Testis (tissue), 5 donors: ENCODE results near the gene SRP19. TPM values are rescaled to one million over a fixed set of nuclear protein-coding genes. Genes with fewer than 3 reads are reported as not detected.

Experiments
- DNase-seq: peaks from one replicate; pipeline ENCODE4 v3.0.0-alpha.2; 2019
- H3K27ac ChIP-seq, 2 donors: fragments of 200-600 bp; sonication (generic); one replicate each; pipeline ENCODE4 v1.5.1; 2019
- H3K27me3 ChIP-seq: fragments of 200-600 bp; sonication (generic); one replicate; pipeline ENCODE4 v1.5.1; 2019
- H3K36me3 ChIP-seq: fragments of 200-600 bp; sonication (generic); one replicate; pipeline ENCODE4 v1.5.1; 2017; ENCODE audit warnings: low read depth; ENCODE audit errors: missing control alignments
- H3K4me1 ChIP-seq: fragments of 200-600 bp; sonication (generic); one replicate; pipeline ENCODE4 v1.5.1; 2019
- H3K4me3 ChIP-seq, 2 donors: fragments of 200-600 bp; sonication (generic); one replicate each; pipeline ENCODE4 v1.5.1; 2017 to 2019
- H3K9me3 ChIP-seq: fragments of 200-600 bp; sonication (generic); one replicate; pipeline ENCODE4 v1.5.1; 2017
- POLR2A ChIP-seq: fragments of 450-650 bp; IDR thresholded peaks from one replicate; pipeline ENCODE4 v1.6.1; 2017; ENCODE audit warnings: antibody characterized with exemption, mild to moderate bottlenecking, moderate library complexity
- WGBS, 2 donors: methylation state at CpG; one replicate each; pipeline ENCODE4 v1.1.5; 2018; 5-methylcytosine and 5-hydroxymethylcytosine counted together
- intact Hi-C: fragments of 100-400 bp; cut with DNase I; formaldehyde crosslinking; loops from one replicate; pipeline ENCODE4 v1.15.1; 2023; ENCODE audit warnings: low total_unique reads
- long read RNA-seq, 2 donors: transcript quantifications; one replicate each; lab custom pipeline, GENCODE V29; 2026
- polyA plus RNA-seq: library from polyadenylated mRNA; stranded (reverse); fragments of 350-450 nt; fragmentation: Illumina TruSeq; extraction: RNeasy Lipid Tissue Mini Kit (QIAGEN cat#74804); gene quantifications from one replicate; pipeline ENCODE4 v1.2.3, GENCODE V29; 2014; ENCODE audit warnings: low read depth, low replicate concordance; ENCODE audit not compliant: insufficient read depth
- total RNA-seq, 2 donors: library from RNA; depleted of rRNA; stranded (reverse); fragments of >200 nt; gene quantifications; one replicate each; pipeline ENCODE4 v1.2.3, GENCODE V29; 2016
- TF ChIP-seq, protein P1 (sequence below), 3 experiments: fragments of 450-650 bp in 2 of 3; fragments of 200-600 bp in 1 of 3; sonication (generic) in 1 of 3; IDR thresholded peaks; one replicate each; pipeline ENCODE4 v1.5.1; 2016 to 2019; ENCODE audit warnings: antibody characterized with exemption in 3 of 3, mild to moderate bottlenecking in 2 of 3, moderate library complexity in 1 of 3

The SRP19 gene
- 10 to 100 TPM; 44.4 to 62.0 TPM for total RNA-seq
- polyA plus RNA-seq = 137 TPM
- long read RNA-seq, donor 1, transcript SRP19-205 (2 exons, 473 nt) = minor isoform, 5 of 35 reads
- long read RNA-seq, donor 1, transcript SRP19-206 (5 exons, 2,841 nt) = major isoform, 28 of 35 reads
- long read RNA-seq, donor 1, partial matches to known transcripts = 0 of 35 reads
- long read RNA-seq, donor 1, other reads (novel, unspliced or antisense) = 0 of 35 reads
- long read RNA-seq, donor 2, transcript SRP19-206 (5 exons, 2,841 nt) = major isoform, 16 of 32 reads
- long read RNA-seq, donor 2, partial matches to known transcripts = 9 of 32 reads
- long read RNA-seq, donor 2, other reads (novel, unspliced or antisense) = 0 of 32 reads

DNA sequence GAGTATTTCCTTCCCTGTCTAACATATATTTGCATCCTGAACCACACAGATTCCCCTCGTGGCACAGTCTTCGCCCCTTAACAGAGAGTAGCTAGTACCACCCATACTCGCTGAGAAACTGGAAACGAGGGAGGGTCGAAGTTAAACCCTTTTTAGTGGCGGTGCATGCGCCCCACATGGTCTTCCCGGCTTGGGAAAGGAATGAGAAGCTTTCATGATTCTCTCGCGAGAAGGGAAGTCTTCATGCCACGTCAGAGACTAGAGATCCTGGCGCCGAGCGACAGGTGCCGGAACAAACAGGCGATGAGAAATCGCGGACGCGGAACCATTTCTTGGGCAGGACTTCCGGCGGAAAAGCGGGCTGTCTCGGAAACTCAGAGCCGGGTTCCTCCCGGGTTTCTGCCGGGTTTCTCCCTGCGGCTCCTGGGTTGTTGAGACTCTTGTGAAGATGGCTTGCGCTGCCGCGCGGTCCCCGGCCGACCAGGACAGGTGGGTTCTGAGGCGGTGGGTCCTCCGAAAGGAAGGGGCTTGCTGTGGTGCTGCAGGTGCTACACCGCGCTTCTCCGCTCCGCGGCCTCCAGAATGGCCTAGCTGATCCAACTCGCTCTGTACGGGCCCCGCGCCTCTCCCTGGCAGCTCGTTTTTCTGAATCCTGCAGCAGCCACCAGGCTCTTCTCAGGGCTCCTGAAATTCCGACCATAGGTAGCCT, at the start of gene SRP19:
SRP19 (plus strand) TSS at position 359 of the 709 bp plus-strand sequence; CDS start at position 449, 90 bp downstream.
- intact Hi-C loops = no loop called here
- WGBS, 2 donors = 1 to 2% methylated on average over 28 to 45 of the region's 47 CpGs

GRCh38 chr5:112812549-112812948, 48.5 kb upstream of the SRP19 start:
- H3K36me3 ChIP-seq = no peaks in the 10 kb centered on the region

More for the DNA sequence above, at the start of gene SRP19:
- Histone ChIP-seq H3K4me3 (peak within 1 kb of the TSS; percentile 77 to 94), H3K4me1 (peaks cover 7% of the 10 kb centered on the region), H3K27me3 (no peaks in the 10 kb centered on the region), H3K36me3 (no peaks in the 10 kb centered on the region), H3K9me3 (no peaks in the 10 kb centered on the region), H3K27ac (peak within 1 kb of the TSS; percentile 8 to 57)
- TF ChIP-seq, protein P1, sequence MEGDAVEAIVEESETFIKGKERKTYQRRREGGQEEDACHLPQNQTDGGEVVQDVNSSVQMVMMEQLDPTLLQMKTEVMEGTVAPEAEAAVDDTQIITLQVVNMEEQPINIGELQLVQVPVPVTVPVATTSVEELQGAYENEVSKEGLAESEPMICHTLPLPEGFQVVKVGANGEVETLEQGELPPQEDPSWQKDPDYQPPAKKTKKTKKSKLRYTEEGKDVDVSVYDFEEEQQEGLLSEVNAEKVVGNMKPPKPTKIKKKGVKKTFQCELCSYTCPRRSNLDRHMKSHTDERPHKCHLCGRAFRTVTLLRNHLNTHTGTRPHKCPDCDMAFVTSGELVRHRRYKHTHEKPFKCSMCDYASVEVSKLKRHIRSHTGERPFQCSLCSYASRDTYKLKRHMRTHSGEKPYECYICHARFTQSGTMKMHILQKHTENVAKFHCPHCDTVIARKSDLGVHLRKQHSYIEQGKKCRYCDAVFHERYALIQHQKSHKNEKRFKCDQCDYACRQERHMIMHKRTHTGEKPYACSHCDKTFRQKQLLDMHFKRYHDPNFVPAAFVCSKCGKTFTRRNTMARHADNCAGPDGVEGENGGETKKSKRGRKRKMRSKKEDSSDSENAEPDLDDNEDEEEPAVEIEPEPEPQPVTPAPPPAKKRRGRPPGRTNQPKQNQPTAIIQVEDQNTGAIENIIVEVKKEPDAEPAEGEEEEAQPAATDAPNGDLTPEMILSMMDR (IDR thresholded peaks at IDR 0.05) = no peak
- DNase-seq = peak; percentile 98

GRCh38 chr5:112820246-112820645, 40.8 kb upstream of the SRP19 start:
- no peak overlapping the region for H3K4me3 ChIP-seq
- WGBS, 2 donors = 43 to 56% methylated on average over 1 of the region's 1 CpG
- no peak for TF ChIP-seq POLR2A
- TF ChIP-seq, protein P1 (IDR thresholded peaks at IDR 0.05) = no peak
- H3K9me3 ChIP-seq = no peaks in the 10 kb centered on the region
- intact Hi-C loops = no loop called here
- DNase-seq = no peak
- no peak overlapping the region for H3K27ac ChIP-seq
- H3K4me1 ChIP-seq = peaks cover 6% of the 10 kb centered on the region
- H3K36me3 ChIP-seq = no peaks in the 10 kb centered on the region
- H3K27me3 ChIP-seq = no peaks in the 10 kb centered on the region

More at GRCh38 chr5:112812549-112812948, 48.5 kb upstream of the SRP19 start:
- WGBS, 2 donors = 87 to 94% methylated on average over 1 of the region's 1 CpG
- intact Hi-C loops = no loop called here
- Histone ChIP-seq H3K4me1 (no peaks in the 10 kb centered on the region), H3K9me3 (no peaks in the 10 kb centered on the region), H3K27ac (no peak overlapping the region), H3K27me3 (no peaks in the 10 kb centered on the region), H3K4me3 (no peak overlapping the region)
- no peak for DNase-seq
- no peak for TF ChIP-seq POLR2A

GRCh38 chr5:112822456-112822855, 38.6 kb upstream of the SRP19 start:
- H3K27me3 ChIP-seq = no peaks in the 10 kb centered on the region
- DNase-seq = no peak
- WGBS, 2 donors = 64 to 95% methylated on average over 4 of the region's 4 CpGs
- H3K36me3 ChIP-seq = no peaks in the 10 kb centered on the region
- no peak overlapping the region for H3K4me3 ChIP-seq
- peaks cover 6% of the 10 kb centered on the region for H3K4me1 ChIP-seq
- TF ChIP-seq POLR2A = no peak
- TF ChIP-seq, protein P1 (IDR thresholded peaks at IDR 0.05) = no peak
- H3K27ac ChIP-seq = no peak overlapping the region
- intact Hi-C loops = no loop called here
- H3K9me3 ChIP-seq = no peaks in the 10 kb centered on the region

GRCh38 chr5:112823181-112823580, 37.9 kb upstream of the SRP19 start:
- no peak for DNase-seq
- Histone ChIP-seq H3K4me1 (peaks cover 6% of the 10 kb centered on the region), H3K27me3 (no peaks in the 10 kb centered on the region), H3K4me3 (no peak overlapping the region), H3K36me3 (no peaks in the 10 kb centered on the region), H3K9me3 (no peaks in the 10 kb centered on the region), H3K27ac (no peak overlapping the region)
- WGBS, 2 donors = 93 to 94% methylated on average over 2 of the region's 2 CpGs
- intact Hi-C loops = no loop called here
- no peak for TF ChIP-seq POLR2A
- TF ChIP-seq, protein P1 (IDR thresholded peaks at IDR 0.05) = no peak
